IMR-90 (cell line): ENCODE measurements around the gene PATJ. TPM values are rescaled to one million over a fixed set of nuclear protein-coding genes. Genes with fewer than 3 reads are reported as not detected.

Experiments
- ATAC-seq: fragments of 200-7000 bp; cut with Tn5 transposase; 2 replicates; pipeline ENCODE4 v1.9.1; 2020; ENCODE audit warnings: low read depth, mild to moderate bottlenecking, moderate library complexity
- BruUV-seq: library from RNA; stranded (reverse); fragments of 400-500 nt; replicated peaks from 2 replicates; lab custom pipeline; 2021; lab: Mats Ljungman, UMichigan
- CTCF ChIA-PET: fragments of 300-600 bp; formaldehyde crosslinking; extraction: SDS; loops from one replicate; lab custom pipeline; 2021; ENCODE audit warnings: antibody characterized with exemption; lab: Yijun Ruan, JAX
- POLR2A ChIA-PET: fragments of 300-600 bp; sonication (Branson Sonifier 250); formaldehyde crosslinking; loops from one replicate; lab custom pipeline; 2022; ENCODE audit warnings: antibody characterized with exemption; ENCODE audit not compliant: unreplicated experiment; lab: Charles Lee
- DNase-seq: peaks from one replicate; pipeline ENCODE4 v3.0.0; 2013
- H2AFZ ChIP-seq: replicated peaks from 2 replicates; pipeline ENCODE3; 2013; ENCODE audit warnings: low read length, mild to moderate bottlenecking; ENCODE audit not compliant: poor library complexity
- H2AK5ac ChIP-seq: 2 replicates; pipeline ENCODE4 v1.6.1; 2013; ENCODE audit warnings: low read depth, low read length, inconsistent platforms
- H2AK9ac ChIP-seq: replicated peaks from 2 replicates; pipeline ENCODE3; 2013; ENCODE audit warnings: mild to moderate bottlenecking, low read depth, low read length, moderate library complexity; ENCODE audit not compliant: poor library complexity
- H2BK120ac ChIP-seq: 2 replicates; pipeline ENCODE4 v1.6.1; 2013; ENCODE audit warnings: low read depth, low read length, inconsistent platforms
- H2BK15ac ChIP-seq: 3 replicates; pipeline ENCODE4 v1.6.1; 2013; ENCODE audit warnings: low read depth, low read length, inconsistent platforms
- H2BK20ac ChIP-seq: 2 replicates; pipeline ENCODE4 v1.6.1; 2013; ENCODE audit warnings: low read depth, mild to moderate bottlenecking, inconsistent platforms, low read length, moderate library complexity
- H2BK5ac ChIP-seq: 2 replicates; pipeline ENCODE4 v1.6.1; 2013; ENCODE audit warnings: mild to moderate bottlenecking, low read depth, low read length, inconsistent platforms; ENCODE audit not compliant: poor library complexity, severe bottlenecking
- H3K14ac ChIP-seq: replicated peaks from 2 replicates; pipeline ENCODE4 v1.6.1; 2013; ENCODE audit warnings: low read depth, low read length, inconsistent platforms
- H3K18ac ChIP-seq: 2 replicates; pipeline ENCODE4 v1.6.1; 2013; ENCODE audit warnings: low read depth, low read length, control low read depth
- H3K23ac ChIP-seq: 2 replicates; pipeline ENCODE4 v1.6.1; 2013; ENCODE audit warnings: low read depth, low read length, inconsistent platforms
- H3K27ac ChIP-seq: 2 replicates; pipeline ENCODE4 v1.5.1; 2013; ENCODE audit warnings: mild to moderate bottlenecking, control low read depth, low read length; ENCODE audit not compliant: insufficient read depth
- H3K27me3 ChIP-seq: 2 replicates; pipeline ENCODE4 v1.6.1; 2013; ENCODE audit warnings: low read length; ENCODE audit not compliant: control insufficient read depth, insufficient read depth
- H3K36me3 ChIP-seq: 2 replicates; pipeline ENCODE4 v1.6.1; 2013; ENCODE audit warnings: low read length, mixed read lengths; ENCODE audit not compliant: control insufficient read depth, insufficient read depth
- H3K4ac ChIP-seq: 2 replicates; pipeline ENCODE4 v1.6.1; 2013; ENCODE audit warnings: low read depth, low read length, inconsistent platforms
- H3K4me1 ChIP-seq: 2 replicates; pipeline ENCODE4 v1.6.1; 2013; ENCODE audit warnings: low read length, mixed read lengths; ENCODE audit not compliant: control insufficient read depth, insufficient read depth
- H3K4me2 ChIP-seq: 2 replicates; pipeline ENCODE4 v1.6.1; 2013; ENCODE audit warnings: low read depth, mild to moderate bottlenecking, control low read depth, low read length, moderate library complexity
- H3K4me3 ChIP-seq: 2 replicates; pipeline ENCODE4 v1.5.1; 2013; ENCODE audit warnings: low read depth, mild to moderate bottlenecking, control low read depth, low read length, moderate library complexity; ENCODE audit not compliant: insufficient read depth
- H3K56ac ChIP-seq: 2 replicates; pipeline ENCODE4 v1.6.1; 2013; ENCODE audit warnings: low read length, inconsistent platforms; ENCODE audit not compliant: insufficient read depth; ENCODE audit errors: extremely low read depth
- H3K79me1 ChIP-seq, 2 experiments: 2 replicates each; pipeline ENCODE4 v1.6.1; 2013; ENCODE audit warnings: low read length in 2 of 2, inconsistent platforms in 1 of 2, low read depth in 1 of 2
- H3K9ac ChIP-seq: 2 replicates; pipeline ENCODE4 v1.6.1; 2013; ENCODE audit warnings: low read depth, low read length, control low read depth
- H3K9me1 ChIP-seq: 2 replicates; pipeline ENCODE4 v1.6.1; 2013; ENCODE audit warnings: low read length, inconsistent platforms; ENCODE audit not compliant: insufficient read depth
- H3K9me3 ChIP-seq: 2 replicates; pipeline ENCODE4 v1.6.1; 2013; ENCODE audit warnings: low read length; ENCODE audit not compliant: control insufficient read depth, insufficient read depth
- H4K20me1 ChIP-seq: 2 replicates; pipeline ENCODE4 v1.6.1; 2013; ENCODE audit warnings: low read length, inconsistent platforms; ENCODE audit not compliant: insufficient read depth
- H4K5ac ChIP-seq: 2 replicates; pipeline ENCODE4 v1.6.1; 2013; ENCODE audit warnings: mild to moderate bottlenecking, low read depth, low read length, control low read depth
- H4K8ac ChIP-seq, 2 experiments: 2 replicates each; pipeline ENCODE4 v1.6.1; 2013; ENCODE audit warnings: low read depth in 2 of 2, low read length in 2 of 2, control low read depth in 1 of 2, inconsistent platforms in 1 of 2
- H4K91ac ChIP-seq: 2 replicates; pipeline ENCODE4 v1.6.1; 2013; ENCODE audit warnings: low read depth, low read length, inconsistent platforms; ENCODE audit not compliant: insufficient read depth
- BHLHE40 ChIP-seq: fragments of 150-350 bp; IDR thresholded peaks from 2 replicates; pipeline ENCODE4 v1.6.1; 2016; ENCODE audit warnings: mild to moderate bottlenecking, low read depth, low read length
- FOS ChIP-seq: fragments of 150-350 bp; IDR thresholded peaks from 2 replicates; pipeline ENCODE4 v1.6.1; 2016; ENCODE audit warnings: low read depth, low read length
- MAFK ChIP-seq: IDR thresholded peaks from 2 replicates; pipeline ENCODE4 v1.6.1; 2012; ENCODE audit warnings: low read depth, low read length, improper control_type of control experiment
- MXI1 ChIP-seq: IDR thresholded peaks from 2 replicates; pipeline ENCODE4 v1.6.1; 2012; ENCODE audit warnings: low read depth, mild to moderate bottlenecking, low read length, moderate library complexity, borderline replicate concordance
- POLR2A ChIP-seq: IDR thresholded peaks from 2 replicates; pipeline ENCODE4 v1.6.1; 2012; ENCODE audit warnings: mild to moderate bottlenecking, low read depth, low read length
- RCOR1 ChIP-seq: IDR thresholded peaks from 2 replicates; pipeline ENCODE4 v1.6.1; 2012; ENCODE audit warnings: mild to moderate bottlenecking, low read length, improper control_type of control experiment; ENCODE audit not compliant: insufficient replicate concordance
- RFX5 ChIP-seq: IDR thresholded peaks from 2 replicates; pipeline ENCODE4 v1.8.0; 2012; ENCODE audit warnings: low read depth, mild to moderate bottlenecking, low read length, moderate library complexity
- SMC3 ChIP-seq: fragments of 150-350 bp; IDR thresholded peaks from 2 replicates; pipeline ENCODE4 v1.6.1; 2016; ENCODE audit warnings: low read depth, mild to moderate bottlenecking, antibody characterized with exemption, low read length, moderate library complexity
- WGBS, 2 experiments: methylation state at CpG; one replicate each; pipeline versions ENCODE4 v1.1.5 to v1.1.7; 2013; ENCODE audit warnings: missing lambda C conversion rate in 2 of 2; ENCODE audit not compliant: insufficient read length in 1 of 2; ENCODE audit errors: extremely low coverage in 2 of 2; 5-methylcytosine and 5-hydroxymethylcytosine counted together
- dilution Hi-C: fragments of 300-500 bp; cut with HindIII; formaldehyde crosslinking; loops from one replicate; pipeline ENCODE4 v1.14.3; 2018; ENCODE audit warnings: low sequenced_read_pairs; ENCODE audit not compliant: unreplicated experiment
- in situ Hi-C: fragments of 300-500 bp; cut with MboI; formaldehyde crosslinking; loops from 3 replicates; pipeline ENCODE4 v1.14.3; 2019; ENCODE audit warnings: low sequenced_read_pairs, inconsistent platforms, mixed read lengths
- intact Hi-C: fragments of 100-400 bp; cut with micrococcal nuclease; formaldehyde crosslinking; loops from 2 replicates; pipeline ENCODE4 v1.10.0; 2022
- polyA plus RNA-seq, 3 experiments: library from polyadenylated mRNA; depleted of rRNA; stranded (reverse); fragments of >200 nt; gene quantifications; 2 replicates each; pipeline ENCODE4 v1.2.3, GENCODE V29; 2012; ENCODE audit warnings: low replicate concordance in 1 of 3
- total RNA-seq: library from RNA; depleted of rRNA; stranded (reverse); fragments of >200 nt; gene quantifications from 2 replicates; pipeline ENCODE4 v1.2.3, GENCODE V29; 2012
- TF ChIP-seq, protein P1 (sequence below): fragments of 150-350 bp; IDR thresholded peaks from 2 replicates; pipeline ENCODE4 v1.6.1; 2017; ENCODE audit warnings: mild to moderate bottlenecking, antibody characterized with exemption, low read length, low read depth

PATJ gene
- total and polyA plus RNA-seq, 2 of the 4 experiments (the other 2 are of a cell fraction): 2.0 to 3.4 TPM

GRCh38 chr1:62058956-62059355, 316.7 kb downstream of the PATJ start:
- no peak overlapping the region for H3K9ac ChIP-seq
- H3K4me1 ChIP-seq: no peaks in the 10 kb centered on the region
- dilution Hi-C loops: no loop called here
- H4K8ac ChIP-seq: no peak overlapping the region
- ChIA-PET POLR2A (no interaction called here), CTCF (no interaction called here)
- H2AK5ac ChIP-seq: no peak overlapping the region
- H2BK5ac ChIP-seq: no peak overlapping the region
- no peak overlapping the region for H3K23ac ChIP-seq
- H3K9me1 ChIP-seq: no peaks in the 10 kb centered on the region
- no peak overlapping the region for H2BK20ac ChIP-seq
- H2BK15ac ChIP-seq: no peak overlapping the region
- BruUV-seq: no TSS peak
- no peak overlapping the region for H4K5ac ChIP-seq
- H3K79me1 ChIP-seq: no peaks in the 10 kb centered on the region
- DNase-seq (no peak), ATAC-seq (no peak)
- no peak overlapping the region for H2BK120ac ChIP-seq
- no peak overlapping the region for H3K18ac ChIP-seq
- in situ Hi-C loops: no loop called here
- no peak overlapping the region for H2AK9ac ChIP-seq
- no peak overlapping the region for H3K14ac ChIP-seq
- no peak overlapping the region for H3K4me3 ChIP-seq
- no peak overlapping the region for H3K4ac ChIP-seq
- intact Hi-C loops: no loop called here
- H3K27ac ChIP-seq: no peak overlapping the region
- H4K20me1 ChIP-seq: no peaks in the 10 kb centered on the region
- no peak overlapping the region for H3K56ac ChIP-seq
- H2AFZ ChIP-seq: no peak overlapping the region
- no peaks in the 10 kb centered on the region for H3K36me3 ChIP-seq
- TF ChIP-seq BHLHE40 (no peak), MXI1 (no peak), MAFK (no peak), FOS (no peak), RFX5 (no peak), RCOR1 (no peak), SMC3 (no peak), POLR2A (no peak)
- TF ChIP-seq, protein P1, sequence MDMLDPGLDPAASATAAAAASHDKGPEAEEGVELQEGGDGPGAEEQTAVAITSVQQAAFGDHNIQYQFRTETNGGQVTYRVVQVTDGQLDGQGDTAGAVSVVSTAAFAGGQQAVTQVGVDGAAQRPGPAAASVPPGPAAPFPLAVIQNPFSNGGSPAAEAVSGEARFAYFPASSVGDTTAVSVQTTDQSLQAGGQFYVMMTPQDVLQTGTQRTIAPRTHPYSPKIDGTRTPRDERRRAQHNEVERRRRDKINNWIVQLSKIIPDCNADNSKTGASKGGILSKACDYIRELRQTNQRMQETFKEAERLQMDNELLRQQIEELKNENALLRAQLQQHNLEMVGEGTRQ: no peak
- H3K4me2 ChIP-seq: no peak overlapping the region
- no peak overlapping the region for H4K91ac ChIP-seq
- no peaks in the 10 kb centered on the region for H3K27me3 ChIP-seq
- no CpG with 5 or more reads among the region's 3 CpGs for WGBS, 2 experiments
- H3K9me3 ChIP-seq: no peaks in the 10 kb centered on the region
